ENCODE data around the gene PKIG. TPM values are rescaled to one million over a fixed set of nuclear protein-coding genes. Genes with fewer than 3 reads are reported as not detected.

PKIG gene
- total and polyA plus RNA-seq, 2 experiments from 2014 or later, result 90.4 to 100 TPM

- H3K4me3 ChIP-seq, result no peak overlapping the region
- H3K9me3 ChIP-seq (ENCODE audit: low read depth), result no peaks in the 10 kb centered on the region
- DNase-seq (ENCODE audit: low read depth in 1 of 2, low spot score in 1 of 2), result no peak
- H3K27ac ChIP-seq, result no peak overlapping the region
- H3K36me3 ChIP-seq, result no peaks in the 10 kb centered on the region
- peaks cover 17% of the 10 kb centered on the region for H3K4me1 ChIP-seq (ENCODE audit: low read depth)
- TF ChIP-seq CTCF (IDR thresholded peaks at IDR 0.05; ENCODE audit: low read depth, low read length), result no peak
- no peaks in the 10 kb centered on the region for H3K27me3 ChIP-seq
Measured at GRCh38 chr20:44600301-44600700, 17.9 kb downstream of the PKIG start.

GRCh38 chr20:44600758-44601201, 18.4 kb downstream of the PKIG start:
- no peak for TF ChIP-seq CTCF (IDR thresholded peaks at IDR 0.05; ENCODE audit: low read depth, low read length)
- Histone ChIP-seq H3K27ac (no peak overlapping the region), H3K4me1 (ENCODE audit: low read depth) (peaks cover 17% of the 10 kb centered on the region)

GRCh38 chr20:44601236-44601671, 18.9 kb downstream of the PKIG start:
- no peaks in the 10 kb centered on the region for H3K36me3 ChIP-seq
- peaks cover 17% of the 10 kb centered on the region for H3K4me1 ChIP-seq (ENCODE audit: low read depth)
- DNase-seq (ENCODE audit: low read depth in 1 of 2, low spot score in 1 of 2), result no peak
- H3K27me3 ChIP-seq, result no peaks in the 10 kb centered on the region
- H3K4me3 ChIP-seq, result no peak overlapping the region
- no peak for TF ChIP-seq CTCF (IDR thresholded peaks at IDR 0.05; ENCODE audit: low read depth, low read length)
- peak overlapping the region; percentile 34 for H3K27ac ChIP-seq
- no peaks in the 10 kb centered on the region for H3K9me3 ChIP-seq (ENCODE audit: low read depth)

More at GRCh38 chr20:44600758-44601201, 18.4 kb downstream of the PKIG start:
- Histone ChIP-seq H3K9me3 (ENCODE audit: low read depth) (no peaks in the 10 kb centered on the region), H3K27me3 (no peaks in the 10 kb centered on the region), H3K4me3 (no peak overlapping the region), H3K36me3 (no peaks in the 10 kb centered on the region)
- DNase-seq (ENCODE audit: low read depth in 1 of 2, low spot score in 1 of 2), result no peak

GRCh38 chr20:44601801-44602204, 19.4 kb downstream of the PKIG start:
- Histone ChIP-seq H3K9me3 (ENCODE audit: low read depth) (no peaks in the 10 kb centered on the region), H3K27me3 (no peaks in the 10 kb centered on the region), H3K36me3 (no peaks in the 10 kb centered on the region), H3K4me3 (no peak overlapping the region), H3K27ac (peak overlapping the region; percentile 34), H3K4me1 (ENCODE audit: low read depth) (peaks cover 17% of the 10 kb centered on the region)
- peak in 1 of 2 donors; percentile 85 for DNase-seq (ENCODE audit: low read depth in 1 of 2, low spot score in 1 of 2)
- no peak for TF ChIP-seq CTCF (IDR thresholded peaks at IDR 0.05; ENCODE audit: low read depth, low read length)

- no peaks in the 10 kb centered on the region for H3K36me3 ChIP-seq
- H3K27ac ChIP-seq, result no peak overlapping the region
- H3K4me3 ChIP-seq, result no peak overlapping the region
- peaks cover 17% of the 10 kb centered on the region for H3K4me1 ChIP-seq (ENCODE audit: low read depth)
- no peaks in the 10 kb centered on the region for H3K9me3 ChIP-seq (ENCODE audit: low read depth)
- DNase-seq (ENCODE audit: low read depth in 1 of 2, low spot score in 1 of 2), result no peak
- TF ChIP-seq CTCF (IDR thresholded peaks at IDR 0.05; ENCODE audit: low read depth, low read length), result no peak
- no peaks in the 10 kb centered on the region for H3K27me3 ChIP-seq
Measured at GRCh38 chr20:44603327-44603726, 20.9 kb downstream of the PKIG start.
